GM12875 (cell line): Measurements from ENCODE around the gene NT5C.
"Not testable (repeated sequence)": the region's sequence is repeated elsewhere in the genome, so short reads cannot be mapped to it uniquely, and the experiment has no call there.

Source experiments
- H3K4me3 ChIP-seq: one replicate; pipeline ENCODE4 v1.5.1; 2011; ENCODE audit warnings: low read depth, low read length, control low read depth
- TF ChIP-seq, protein P1 (sequence below): IDR thresholded peaks from 2 replicates; pipeline ENCODE4 v1.5.1; 2011; ENCODE audit warnings: low read depth, mild to moderate bottlenecking, control low read depth, inconsistent platforms, low read length, moderate library complexity, borderline replicate concordance; ENCODE audit not compliant: insufficient read depth

Gene NT5C

GRCh38 chr17:75131278-75132017, at the start of gene NT5C:
Gene NT5C (minus strand): TSS chr17:75131742. CDS start chr17:75131707, 35 bp downstream.
- H3K4me3 ChIP-seq = peak within 1 kb of the TSS; percentile 84
- TF ChIP-seq, protein P1, sequence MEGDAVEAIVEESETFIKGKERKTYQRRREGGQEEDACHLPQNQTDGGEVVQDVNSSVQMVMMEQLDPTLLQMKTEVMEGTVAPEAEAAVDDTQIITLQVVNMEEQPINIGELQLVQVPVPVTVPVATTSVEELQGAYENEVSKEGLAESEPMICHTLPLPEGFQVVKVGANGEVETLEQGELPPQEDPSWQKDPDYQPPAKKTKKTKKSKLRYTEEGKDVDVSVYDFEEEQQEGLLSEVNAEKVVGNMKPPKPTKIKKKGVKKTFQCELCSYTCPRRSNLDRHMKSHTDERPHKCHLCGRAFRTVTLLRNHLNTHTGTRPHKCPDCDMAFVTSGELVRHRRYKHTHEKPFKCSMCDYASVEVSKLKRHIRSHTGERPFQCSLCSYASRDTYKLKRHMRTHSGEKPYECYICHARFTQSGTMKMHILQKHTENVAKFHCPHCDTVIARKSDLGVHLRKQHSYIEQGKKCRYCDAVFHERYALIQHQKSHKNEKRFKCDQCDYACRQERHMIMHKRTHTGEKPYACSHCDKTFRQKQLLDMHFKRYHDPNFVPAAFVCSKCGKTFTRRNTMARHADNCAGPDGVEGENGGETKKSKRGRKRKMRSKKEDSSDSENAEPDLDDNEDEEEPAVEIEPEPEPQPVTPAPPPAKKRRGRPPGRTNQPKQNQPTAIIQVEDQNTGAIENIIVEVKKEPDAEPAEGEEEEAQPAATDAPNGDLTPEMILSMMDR = peak; percentile 86

GRCh38 chr17:75181110-75181509, 49.6 kb upstream of the NT5C start:
- TF ChIP-seq, protein P1 = no peak
- H3K4me3 ChIP-seq = peak overlapping the region; percentile 67

- H3K4me3 ChIP-seq = no peak overlapping the region
- TF ChIP-seq, protein P1 = no peak
These were observed 46.9 kb upstream of the NT5C start for GRCh38 chr17:75178453-75178852.

DNA sequence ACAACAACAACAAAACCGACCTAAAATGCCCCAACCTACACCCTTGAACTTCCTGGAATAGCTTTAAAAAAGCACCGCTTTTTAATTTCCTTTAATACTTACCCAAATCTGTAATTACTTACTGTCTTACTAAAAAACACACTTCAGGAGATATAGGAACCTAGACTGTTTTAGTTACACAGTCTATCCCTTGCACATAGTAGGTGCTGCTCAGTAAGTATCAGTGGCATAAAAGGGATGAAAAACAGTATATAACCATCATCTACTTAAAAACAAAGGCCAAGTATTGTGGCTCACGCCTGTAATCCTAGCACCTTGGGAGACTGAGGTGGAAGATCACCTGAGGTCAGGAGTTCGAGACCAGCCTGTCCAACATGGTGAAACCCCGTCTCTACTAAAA, 45.1 kb upstream of the NT5C start:
- TF ChIP-seq, protein P1 = no peak
- no peak overlapping the region for H3K4me3 ChIP-seq

DNA sequence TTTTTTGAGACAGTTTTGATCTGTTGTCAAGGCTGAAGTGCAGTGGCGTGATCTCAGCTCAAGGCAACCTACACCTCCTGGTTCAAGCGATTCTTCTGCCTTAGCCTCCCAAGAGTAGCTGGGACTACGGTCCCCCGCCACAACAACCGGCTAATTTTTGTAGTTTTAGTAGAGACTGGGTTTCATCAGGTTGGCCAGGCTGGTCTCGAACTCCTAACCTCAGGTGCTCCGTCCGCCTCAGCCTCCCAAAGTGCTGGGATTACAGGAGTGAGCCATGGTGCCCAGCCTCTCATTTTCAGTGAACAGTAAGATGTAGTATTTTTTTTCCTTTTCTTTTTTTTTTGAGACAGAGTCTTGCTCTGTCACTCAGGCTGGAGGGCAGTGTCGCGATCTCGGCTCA, 43.5 kb upstream of the NT5C start:
- TF ChIP-seq, protein P1 = no peak

GRCh38 chr17:75173526-75173925, 42.0 kb upstream of the NT5C start:
- TF ChIP-seq, protein P1 = no peak
- H3K4me3 ChIP-seq = no peak overlapping the region

More for the DNA sequence above, 43.5 kb upstream of the NT5C start:
- H3K4me3 ChIP-seq = no peak overlapping the region

DNA sequence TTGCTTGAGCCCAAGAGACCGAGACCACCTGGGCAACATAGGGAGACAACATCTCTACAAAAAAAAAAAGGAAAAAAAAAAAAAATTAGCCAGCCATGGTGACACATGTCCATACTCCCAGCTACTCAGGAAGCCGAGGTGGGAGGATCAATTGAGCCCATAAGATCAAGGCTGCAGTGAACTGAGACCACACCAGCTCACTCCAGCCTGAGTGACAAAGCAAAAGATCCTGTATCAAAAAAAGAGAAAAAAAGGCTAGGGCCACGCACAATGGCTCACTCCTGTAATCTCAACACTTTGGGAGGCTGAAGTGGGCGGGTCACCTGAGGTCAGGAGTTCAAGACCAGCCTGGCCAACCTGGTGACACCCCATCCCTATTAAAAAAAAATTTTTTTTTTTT, 37.5 kb upstream of the NT5C start:
- TF ChIP-seq, protein P1 = no peak
- no peak overlapping the region for H3K4me3 ChIP-seq

DNA sequence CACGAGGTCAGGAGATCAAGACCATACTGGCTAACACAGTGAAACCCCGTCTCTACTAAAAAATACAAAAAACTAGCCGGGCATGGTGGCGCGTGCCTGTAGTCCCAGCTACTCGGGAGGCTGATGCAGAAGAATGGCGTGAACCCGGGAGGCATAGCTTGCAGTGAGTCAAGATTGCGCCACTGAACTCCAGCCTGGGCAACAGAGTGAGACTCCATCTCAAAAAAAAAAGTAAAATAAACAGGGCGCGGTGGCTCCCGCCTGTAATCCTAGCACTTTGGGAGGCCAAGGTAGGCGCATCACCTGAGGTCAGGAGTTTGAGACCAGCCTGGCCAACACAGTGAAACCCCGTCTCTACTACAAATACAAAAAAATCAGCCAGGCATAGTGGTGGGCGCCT, 33.1 kb upstream of the NT5C start:
- H3K4me3 ChIP-seq = not testable (repeated sequence)
